NCI-H524 treated with DMSO at 0.1 percent for 48 hours (cell line): ENCODE results near the gene DENND1A.

ENCODE experiments used
- DNase-seq: peaks from one replicate; lab custom pipeline; 2025; lab: John Stamatoyannopoulos, UW

Gene DENND1A

DNA sequence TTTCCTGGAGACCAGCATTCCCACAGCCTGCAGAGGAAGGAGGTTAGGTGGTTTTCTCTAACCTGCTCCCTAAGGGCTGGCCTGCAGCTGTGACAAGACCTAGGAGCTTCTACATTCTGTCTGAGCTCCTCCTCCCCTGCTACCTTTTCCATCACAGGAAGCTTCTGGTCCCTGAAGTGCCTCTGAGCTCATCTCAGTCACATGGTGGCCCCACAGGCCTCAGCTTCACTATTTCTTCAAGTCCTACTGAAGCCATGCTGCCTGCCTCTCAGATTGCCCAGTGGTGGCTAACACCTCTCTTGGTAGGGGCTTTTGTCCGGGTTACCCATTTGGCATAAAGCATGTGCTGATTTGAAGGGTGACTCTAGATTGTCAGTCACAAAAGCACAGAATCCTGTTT, 314.5 kb downstream of the DENND1A start:
- no peak for DNase-seq

DNA sequence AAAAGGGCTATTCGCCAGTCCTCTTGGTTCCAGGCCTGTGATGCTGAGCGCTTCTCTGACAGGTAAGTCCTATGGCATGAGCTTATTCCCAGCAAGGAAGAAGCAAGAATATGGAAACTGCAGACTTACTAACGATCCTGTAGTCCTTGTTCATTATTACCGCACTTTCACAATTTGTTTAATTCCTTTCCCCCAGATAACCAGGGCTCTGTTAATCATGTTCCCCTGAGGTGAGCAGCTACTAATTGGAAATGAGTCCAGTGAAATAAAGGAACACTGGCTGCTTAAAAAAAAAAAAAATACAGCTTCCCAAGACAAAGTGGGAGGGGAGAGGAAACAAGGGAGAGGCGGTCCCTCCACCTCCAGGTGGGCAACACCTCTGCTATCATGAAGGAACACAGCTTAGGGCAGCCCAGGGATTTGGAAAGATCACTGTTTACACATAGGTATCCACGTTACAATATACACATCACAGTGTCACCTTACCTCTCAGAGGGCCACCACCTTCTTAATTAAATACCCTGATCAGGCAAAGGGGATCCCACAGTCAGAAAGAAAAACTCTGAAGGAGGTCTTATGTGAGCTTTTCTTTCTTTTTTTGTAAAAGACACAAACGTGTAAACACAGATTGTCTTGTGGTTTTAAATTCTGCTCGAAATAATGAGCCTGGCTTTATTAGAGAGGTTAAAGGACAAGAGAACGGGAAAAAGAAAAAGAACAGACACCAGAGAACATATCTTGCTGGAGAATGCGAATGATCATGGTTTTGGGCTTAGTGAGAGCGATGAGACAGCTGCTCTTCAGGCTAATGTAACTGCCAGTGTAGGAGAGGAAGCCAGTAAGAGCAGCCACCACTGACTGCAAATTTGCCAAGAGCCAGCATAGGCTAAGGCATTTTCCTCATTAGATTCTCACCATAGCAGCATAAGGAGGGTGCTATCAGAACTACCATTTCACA, 315.3 kb downstream of the DENND1A start:
- no peak for DNase-seq

GRCh38 chr9:123611226-123611625, 318.7 kb downstream of the DENND1A start:
- no peak for DNase-seq

DNA sequence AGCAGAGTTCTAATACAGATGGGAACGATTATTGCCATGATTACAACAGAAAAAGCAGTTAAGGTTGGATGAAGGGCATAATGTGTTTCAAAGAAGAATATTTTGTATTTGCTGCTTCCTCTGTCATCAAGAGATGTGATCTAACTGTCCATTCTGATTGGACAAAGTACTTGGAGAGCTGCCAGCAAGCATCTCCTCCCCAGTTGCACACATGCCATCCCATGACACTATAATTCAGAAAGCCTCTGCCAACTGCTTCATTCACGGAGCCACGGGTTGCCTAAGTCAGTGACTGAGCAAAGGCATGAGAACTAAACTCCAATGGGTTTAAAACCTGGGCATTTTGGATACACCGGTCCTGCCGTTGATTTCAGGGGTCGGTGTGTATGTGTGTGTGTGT, 320.1 kb downstream of the DENND1A start:
- no peak for DNase-seq

GRCh38 chr9:123608104-123608503, 321.8 kb downstream of the DENND1A start:
- no peak for DNase-seq

GRCh38 chr9:123607479-123607878, 322.4 kb downstream of the DENND1A start:
- no peak for DNase-seq

- no peak for DNase-seq
Measured at GRCh38 chr9:123606141-123606540, 323.8 kb downstream of the DENND1A start.

- no peak for DNase-seq
Measured at GRCh38 chr9:123605286-123605685, 324.6 kb downstream of the DENND1A start.

- DNase-seq, result no peak
Measured at GRCh38 chr9:123604861-123605260, 325.1 kb downstream of the DENND1A start.

GRCh38 chr9:123601828-123602227, 328.1 kb downstream of the DENND1A start:
- DNase-seq, result no peak

GRCh38 chr9:123599781-123600180, 330.1 kb downstream of the DENND1A start:
- DNase-seq, result peak; percentile 18

DNA sequence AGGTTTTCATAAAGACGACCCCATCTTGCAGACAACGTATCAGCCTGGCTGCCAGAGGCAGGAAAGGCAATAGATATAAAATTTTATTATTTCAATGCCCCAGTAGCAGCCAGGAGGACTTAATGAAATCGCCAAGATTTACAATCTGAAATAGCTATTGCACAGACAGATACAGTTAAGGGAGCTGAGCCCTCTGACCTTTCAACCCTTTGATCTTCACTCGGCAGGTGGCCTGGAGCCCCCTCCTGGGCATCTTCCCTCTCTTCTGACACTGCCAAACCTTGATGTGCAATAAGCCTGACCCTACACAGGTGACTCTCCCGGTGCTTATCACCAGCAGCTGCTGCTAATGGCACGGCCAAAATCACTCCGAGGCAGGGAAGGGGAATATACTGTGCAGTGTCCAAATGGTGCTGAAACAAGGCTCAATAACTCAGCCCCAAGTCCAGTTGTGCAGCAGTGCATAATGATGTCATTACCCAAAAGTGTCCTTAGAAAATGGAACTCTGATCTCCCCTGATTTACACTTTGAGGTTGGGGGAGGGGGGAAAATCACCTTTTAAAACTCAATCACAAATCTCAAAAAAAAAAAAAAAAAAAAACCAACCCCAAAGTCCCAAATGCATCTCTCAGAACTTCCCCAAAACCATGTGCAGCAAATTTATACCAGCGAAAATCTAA, 331.9 kb downstream of the DENND1A start:
- no peak for DNase-seq

DNA sequence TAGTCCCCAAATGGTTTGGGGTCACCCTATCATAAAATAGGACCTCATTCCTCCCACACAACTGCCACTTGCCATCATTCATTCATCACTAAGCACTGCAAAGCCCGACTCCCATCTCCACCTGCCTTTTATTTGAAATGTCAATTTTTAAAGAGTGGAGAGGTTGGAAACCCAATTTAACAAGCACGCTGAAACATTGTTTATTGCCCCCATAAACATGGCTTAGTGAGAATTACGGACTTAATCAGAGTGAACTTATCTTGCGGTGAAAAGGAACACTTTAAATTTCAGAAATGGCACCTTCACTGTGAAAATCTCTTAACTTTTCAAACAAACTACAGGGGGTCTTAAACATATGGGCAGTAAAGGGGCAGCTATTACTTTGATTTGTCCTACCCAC, 332.9 kb downstream of the DENND1A start:
- DNase-seq, result no peak

DNA sequence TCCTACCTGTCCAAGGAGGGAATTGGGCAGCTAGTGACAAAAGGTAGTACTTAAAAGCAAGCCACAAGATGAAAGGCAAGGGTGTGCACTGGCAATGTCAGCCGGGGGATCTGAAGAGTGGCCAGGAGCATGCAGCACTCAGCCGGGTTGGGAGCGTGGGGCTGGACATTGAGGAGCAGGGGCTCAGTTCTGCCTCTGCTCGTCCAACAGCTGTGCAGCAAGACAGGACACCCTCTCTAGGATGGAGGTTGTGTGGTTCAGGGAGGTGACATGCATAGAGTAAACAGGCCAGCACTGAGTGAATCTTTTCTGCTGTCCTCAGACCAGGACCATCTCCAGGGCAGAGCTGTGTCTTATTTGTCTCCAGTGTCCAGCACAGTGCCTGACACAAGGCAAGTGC, 338.6 kb downstream of the DENND1A start:
- DNase-seq, result no peak

GRCh38 chr9:123590499-123590898, 339.4 kb downstream of the DENND1A start:
- DNase-seq, result no peak

- DNase-seq, result no peak
Measured at GRCh38 chr9:123589361-123590239, 340.3 kb downstream of the DENND1A start.

DNA sequence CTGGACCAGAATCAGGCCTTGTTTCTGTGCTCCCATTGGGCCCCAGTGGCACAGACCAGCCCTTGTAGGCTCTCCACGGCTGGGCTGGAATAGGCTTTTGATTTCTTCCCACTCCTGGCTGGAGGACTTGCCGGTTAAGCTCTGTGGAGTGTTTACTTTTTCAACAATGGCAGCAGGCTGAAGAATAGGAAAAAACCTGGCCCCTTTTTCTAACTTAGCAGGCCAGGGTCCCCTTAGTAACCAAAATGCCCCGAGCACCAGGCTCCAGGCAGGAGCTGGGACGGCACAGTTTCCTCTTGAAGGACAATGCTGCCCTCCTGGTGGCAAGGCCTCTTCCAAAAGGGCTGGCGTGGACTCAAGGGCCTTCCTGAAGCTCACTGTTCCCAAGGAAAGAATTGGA, 343.7 kb downstream of the DENND1A start:
- no peak for DNase-seq

- no peak for DNase-seq
Measured at GRCh38 chr9:123584202-123585176, 345.4 kb downstream of the DENND1A start.

- no peak for DNase-seq
Measured at GRCh38 chr9:123583646-123584045, 346.3 kb downstream of the DENND1A start.

DNA sequence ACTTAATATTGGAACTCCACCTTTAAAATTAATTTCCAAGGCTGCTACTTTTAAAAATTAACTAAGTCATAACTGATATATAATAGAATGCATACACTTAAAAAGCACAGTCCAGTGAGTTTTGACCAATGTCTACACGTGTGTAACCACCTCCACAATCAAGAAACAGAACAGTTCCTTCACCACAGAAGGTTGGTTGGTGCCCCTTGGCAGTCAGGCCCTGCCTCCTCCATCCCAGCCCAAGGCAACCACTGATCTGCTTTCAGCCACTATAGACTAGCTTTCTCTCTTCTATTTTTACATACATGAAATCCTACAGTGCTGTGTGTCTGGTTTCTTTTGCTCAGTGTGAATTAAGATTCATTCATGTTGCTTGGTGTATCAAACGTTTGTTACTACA, 358.7 kb downstream of the DENND1A start:
- no peak for DNase-seq
